Kidney (tissue), 14 donors: ENCODE measurements around the gene GARIN5A. TPM values are rescaled to one million over a fixed set of nuclear protein-coding genes. Genes with fewer than 3 reads are reported as not detected.

Experiments used
- DNase-seq, 5 donors: peaks; one replicate each; pipeline ENCODE4 v3.0.0-alpha.2; 2013 to 2020
- FAIRE-seq: peaks from 2 replicates; lab custom pipeline; 2012; peaks lifted over from hg19 to GRCh38; lab: Jason Lieb, UNC
- H3K27ac ChIP-seq, 2 donors: one replicate each; pipeline ENCODE4 v1.7.0; 2013; ENCODE audit warnings: low read depth in 2 of 2, low read length in 2 of 2, inconsistent platforms in 1 of 2
- H3K27me3 ChIP-seq: one replicate; pipeline ENCODE4 v1.7.1; 2013; ENCODE audit warnings: low read length, inconsistent platforms; ENCODE audit not compliant: control insufficient read depth, insufficient read depth
- H3K36me3 ChIP-seq, 3 donors: one replicate each; pipeline versions ENCODE4 v1.7.0 to v1.7.1; 2013; ENCODE audit warnings: low read length in 3 of 3, control low read depth in 1 of 3, inconsistent platforms in 1 of 3; ENCODE audit not compliant: insufficient read depth in 3 of 3, control insufficient read depth in 2 of 3
- H3K4me1 ChIP-seq, 3 donors: one replicate each; pipeline versions ENCODE4 v1.7.0 to v1.7.1; 2013; ENCODE audit warnings: low read length in 3 of 3, inconsistent platforms in 1 of 3, low read depth in 1 of 3; ENCODE audit not compliant: control insufficient read depth in 2 of 3, insufficient read depth in 2 of 3
- H3K4me3 ChIP-seq, 3 donors: one replicate each; pipeline versions ENCODE4 v1.7.0 to v1.8.1; 2013; ENCODE audit warnings: low read length in 3 of 3, control low read depth in 1 of 3, inconsistent platforms in 1 of 3
- H3K9ac ChIP-seq, 3 donors: one replicate each; pipeline versions ENCODE4 v1.7.0 to v1.7.1; 2013; ENCODE audit warnings: low read length in 3 of 3, control low read depth in 1 of 3, inconsistent platforms in 1 of 3
- H3K9me3 ChIP-seq, 3 donors: one replicate each; pipeline versions ENCODE4 v1.7.0 to v1.7.1; 2013; ENCODE audit warnings: low read length in 3 of 3, control low read depth in 1 of 3, inconsistent platforms in 1 of 3; ENCODE audit not compliant: control insufficient read depth in 2 of 3, insufficient read depth in 1 of 3
- CTCF ChIP-seq: IDR thresholded peaks from 3 replicates; pipeline ENCODE4 v1.5.1; 2012; ENCODE audit warnings: mild to moderate bottlenecking, moderate library complexity, borderline replicate concordance; ENCODE audit not compliant: insufficient read depth; ENCODE audit errors: extremely low read depth
- intact Hi-C: fragments of 100-400 bp; cut with DNase I; formaldehyde crosslinking; loops from one replicate; pipeline ENCODE4 v1.11.1; 2022
- polyA plus RNA-seq: library from polyadenylated mRNA; stranded (reverse); fragments of 350-450 nt; fragmentation: Illumina TruSeq; extraction: RNeasy Lipid Tissue Mini Kit (QIAGEN cat#74804); gene quantifications from one replicate; pipeline ENCODE4 v1.2.3, GENCODE V29; 2014; ENCODE audit warnings: low read depth, low replicate concordance; ENCODE audit not compliant: insufficient read depth
- total RNA-seq: library from RNA; stranded (reverse); fragmentation: NEBNext Ultra II Directional; extraction: Animal tissue kit (Norgen Biotek cat#: 25700); gene quantifications from one replicate; pipeline ENCODE4 v1.2.1, GENCODE V29; 2021
- donor health status: control.
- donor health status: control.
- donor health status: control.
- donor health status: control.
- donor health status: control.
- donor health status: DM: yes; HTN: yes; CAD: no.
- donor health status: Normal renal cell carcinoma (clear cell type).

GARIN5A gene
- total and polyA plus RNA-seq, 2 donors from 2014 or later: 2.0 to 9.0 TPM

GRCh38 chr19:50498219-50499056 lies 21.8 kb upstream of the GARIN5A start:
- Histone ChIP-seq H3K4me1 (no peaks in the 10 kb centered on the region), H3K36me3 (no peaks in the 10 kb centered on the region), H3K27me3 (peaks cover 8% of the 10 kb centered on the region), H3K9me3 (no peaks in the 10 kb centered on the region), H3K9ac (no peak overlapping the region), H3K4me3 (no peak overlapping the region), H3K27ac (no peak overlapping the region)
- DNase-seq: no peak
- intact Hi-C loops: no loop called here
- no peak for FAIRE-seq
- no peak for TF ChIP-seq CTCF

GRCh38 chr19:50497022-50497405 lies 20.4 kb upstream of the GARIN5A start:
- no peaks in the 10 kb centered on the region for H3K4me1 ChIP-seq
- H3K9ac ChIP-seq: no peak overlapping the region
- peaks cover 8% of the 10 kb centered on the region for H3K27me3 ChIP-seq
- intact Hi-C loops: no loop called here
- H3K4me3 ChIP-seq: no peak overlapping the region
- TF ChIP-seq CTCF: no peak
- H3K36me3 ChIP-seq: no peaks in the 10 kb centered on the region
- H3K9me3 ChIP-seq: no peaks in the 10 kb centered on the region
- no peak overlapping the region for H3K27ac ChIP-seq
- peak in 1 of 5 donors; percentile 42 for DNase-seq
- no peak for FAIRE-seq

GRCh38 chr19:50496189-50497021 lies 19.8 kb upstream of the GARIN5A start:
- Histone ChIP-seq H3K36me3 (no peaks in the 10 kb centered on the region), H3K4me1 (no peaks in the 10 kb centered on the region), H3K4me3 (no peak overlapping the region), H3K27ac (no peak overlapping the region), H3K9me3 (no peaks in the 10 kb centered on the region), H3K9ac (no peak overlapping the region), H3K27me3 (peaks cover 14% of the 10 kb centered on the region)
- FAIRE-seq (no peak), DNase-seq (peak in 3 of 5 donors; percentile 42 to 67 (median 53))
- TF ChIP-seq CTCF: no peak
- intact Hi-C loops: no loop called here
